Glutamatergic neuron (in vitro differentiated cells): ENCODE results near the gene FAM120B. TPM values are rescaled to one million over a fixed set of nuclear protein-coding genes. Genes with fewer than 3 reads are reported as not detected.

ENCODE experiments used
- DNase-seq: peaks from one replicate; pipeline ENCODE4 v3.0.0; 2022
- H3K27ac Mint-ChIP-seq: one replicate; pipeline ENCODE4 v1.8.0; 2020; ENCODE audit warnings: mild to moderate bottlenecking, mixed read lengths, inconsistent platforms; ENCODE audit not compliant: unreplicated experiment
- H3K27me3 Mint-ChIP-seq: one replicate; pipeline ENCODE4 v1.8.0; 2020; ENCODE audit warnings: mild to moderate bottlenecking, moderate library complexity, mixed read lengths, inconsistent platforms; ENCODE audit not compliant: unreplicated experiment
- H3K36me3 Mint-ChIP-seq: one replicate; pipeline ENCODE4 v1.8.0; 2020; ENCODE audit warnings: mild to moderate bottlenecking, mixed read lengths, inconsistent platforms; ENCODE audit not compliant: unreplicated experiment
- H3K4me1 Mint-ChIP-seq: one replicate; pipeline ENCODE4 v1.8.0; 2020; ENCODE audit warnings: mild to moderate bottlenecking, low read depth, mixed read lengths, inconsistent platforms; ENCODE audit not compliant: unreplicated experiment
- H3K4me3 Mint-ChIP-seq: one replicate; pipeline ENCODE4 v1.8.0; 2020; ENCODE audit warnings: mild to moderate bottlenecking, mixed read lengths, inconsistent platforms; ENCODE audit not compliant: unreplicated experiment
- H3K9me3 Mint-ChIP-seq: one replicate; pipeline ENCODE4 v1.8.0; 2020; ENCODE audit warnings: mild to moderate bottlenecking, moderate library complexity, mixed read lengths, inconsistent platforms; ENCODE audit not compliant: unreplicated experiment
- CTCF ChIP-seq: fragments of 200-600 bp; sonication (generic); IDR thresholded peaks from one replicate; pipeline ENCODE4 v1.5.0; 2021; ENCODE audit not compliant: partially characterized antibody, unreplicated experiment
- total RNA-seq: library from RNA; stranded (reverse); fragmentation: NEBNext Ultra II Directional; extraction: Animal tissue kit (Norgen Biotek cat#: 25700); gene quantifications from one replicate; pipeline ENCODE4 v1.2.1, GENCODE V29; 2021; ENCODE audit not compliant: unreplicated experiment

The FAM120B gene
- total RNA-seq, 1 donor from 2014 or later: 48.3 TPM

- Mint-ChIP-seq H3K4me1 (peaks cover 44% of the 10 kb centered on the region), H3K4me3 (peak overlapping the region; percentile 84), H3K27me3 (peaks cover 36% of the 10 kb centered on the region), H3K27ac (peak overlapping the region; percentile 72), H3K9me3 (peaks cover 23% of the 10 kb centered on the region), H3K36me3 (peaks cover 6% of the 10 kb centered on the region)
- DNase-seq: no peak
- no peak for TF ChIP-seq CTCF
Observed at GRCh38 chr6:170292111-170292406, 14.5 kb upstream of the FAM120B start.

- no peak for DNase-seq
- H3K4me3 Mint-ChIP-seq: peak overlapping the region; percentile 84
- peaks cover 28% of the 10 kb centered on the region for H3K9me3 Mint-ChIP-seq
- peaks cover 40% of the 10 kb centered on the region for H3K27me3 Mint-ChIP-seq
- peaks cover 43% of the 10 kb centered on the region for H3K4me1 Mint-ChIP-seq
- TF ChIP-seq CTCF: no peak
- peak overlapping the region; percentile 72 for H3K27ac Mint-ChIP-seq
- H3K36me3 Mint-ChIP-seq: peaks cover 6% of the 10 kb centered on the region
Observed at GRCh38 chr6:170292407-170293158, 14.0 kb upstream of the FAM120B start.

- H3K4me3 Mint-ChIP-seq: peak overlapping the region; percentile 80
- DNase-seq: peak; percentile 70
- peak overlapping the region; percentile 72 for H3K27ac Mint-ChIP-seq
- no peak for TF ChIP-seq CTCF
- peaks cover 22% of the 10 kb centered on the region for H3K9me3 Mint-ChIP-seq
- peaks cover 3% of the 10 kb centered on the region for H3K36me3 Mint-ChIP-seq
- H3K4me1 Mint-ChIP-seq: peaks cover 34% of the 10 kb centered on the region
- peaks cover 36% of the 10 kb centered on the region for H3K27me3 Mint-ChIP-seq
Observed at GRCh38 chr6:170293341-170294231, 13.0 kb upstream of the FAM120B start.

DNA sequence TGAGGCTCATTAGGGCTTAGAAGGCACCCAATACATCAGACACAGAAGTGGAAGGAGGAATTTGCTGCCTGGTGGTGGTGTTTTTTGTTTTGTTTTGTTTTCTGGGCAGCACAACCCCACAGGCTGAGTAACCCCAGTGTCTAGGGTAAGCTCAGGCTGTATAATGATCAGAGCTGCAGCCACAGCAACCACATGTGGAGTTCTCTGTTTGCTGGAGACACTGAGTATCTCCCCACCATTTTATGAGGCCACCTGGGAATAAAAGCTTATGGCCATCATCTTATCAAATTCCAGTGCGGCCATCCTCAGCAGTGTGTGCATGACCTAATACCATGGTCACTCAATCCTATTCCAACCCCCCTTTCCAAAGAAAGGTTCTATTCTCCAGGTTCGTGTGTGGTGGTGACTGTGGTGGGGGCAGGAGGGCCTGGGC, 12.2 kb upstream of the FAM120B start:
- peaks cover 30% of the 10 kb centered on the region for H3K4me1 Mint-ChIP-seq
- DNase-seq: no peak
- peak overlapping the region; percentile 80 for H3K4me3 Mint-ChIP-seq
- TF ChIP-seq CTCF: no peak
- peak overlapping the region; percentile 72 for H3K27ac Mint-ChIP-seq
- peaks cover 35% of the 10 kb centered on the region for H3K27me3 Mint-ChIP-seq
- peaks cover 19% of the 10 kb centered on the region for H3K9me3 Mint-ChIP-seq
- no peaks in the 10 kb centered on the region for H3K36me3 Mint-ChIP-seq
